H1 (cell line): ENCODE data around the gene MKRN1. TPM values are rescaled to one million over a fixed set of nuclear protein-coding genes. Genes with fewer than 3 reads are reported as not detected.

Experiments
- CTCF ChIA-PET: fragments of 300-600 bp; sonication (Branson Sonifier 250); formaldehyde crosslinking; loops from one replicate; lab custom pipeline; 2021; ENCODE audit not compliant: partially characterized antibody; lab: Charles Lee
- POLR2A ChIA-PET: fragments of 300-600 bp; sonication (Branson Sonifier 250); formaldehyde crosslinking; loops from one replicate; lab custom pipeline; 2021; ENCODE audit warnings: inconsistent platforms; ENCODE audit not compliant: partially characterized antibody; lab: Charles Lee
- DNase-seq, 2 experiments: peaks; one replicate each; pipeline versions ENCODE4 v3.0.0 to v3.0.0-alpha.2; 2010 to 2022; ENCODE audit warnings: low spot score in 2 of 2, low read depth in 1 of 2, mixed read lengths in 1 of 2
- FAIRE-seq: peaks from 2 replicates; lab custom pipeline; 2011; peaks lifted over from hg19 to GRCh38; lab: Jason Lieb, UNC
- H2AFZ ChIP-seq: 2 replicates; pipeline ENCODE4 v1.8.1; 2012; ENCODE audit warnings: low read length, inconsistent platforms
- H2AK5ac ChIP-seq: 2 replicates; pipeline ENCODE4 v1.6.1; 2013; ENCODE audit warnings: low read depth, low read length
- H2BK120ac ChIP-seq: replicated peaks from 2 replicates; pipeline ENCODE3; 2013; ENCODE audit warnings: low read depth, low read length, inconsistent platforms
- H2BK12ac ChIP-seq: 2 replicates; pipeline ENCODE4 v1.6.1; 2013; ENCODE audit warnings: low read depth, low read length
- H2BK15ac ChIP-seq: 2 replicates; pipeline ENCODE4 v1.6.1; 2013; ENCODE audit warnings: low read length
- H2BK20ac ChIP-seq: 2 replicates; pipeline ENCODE4 v1.6.1; 2013; ENCODE audit warnings: low read length
- H2BK5ac ChIP-seq: 2 replicates; pipeline ENCODE4 v1.6.1; 2013; ENCODE audit warnings: low read depth, low read length
- H3K14ac ChIP-seq: 2 replicates; pipeline ENCODE4 v1.6.1; 2013; ENCODE audit warnings: inconsistent platforms; ENCODE audit not compliant: insufficient read length
- H3K18ac ChIP-seq: 2 replicates; pipeline ENCODE4 v1.6.1; 2013; ENCODE audit warnings: low read length; ENCODE audit errors: extremely low read depth
- H3K23ac ChIP-seq: 2 replicates; pipeline ENCODE4 v1.6.1; 2013; ENCODE audit warnings: inconsistent platforms; ENCODE audit not compliant: insufficient read length
- H3K23me2 ChIP-seq: 2 replicates; pipeline ENCODE4 v1.6.1; 2013; ENCODE audit warnings: low read depth, low read length
- H3K27ac ChIP-seq: 2 replicates; pipeline ENCODE4 v1.6.1; 2011; ENCODE audit warnings: low read depth, low read length, inconsistent platforms
- H3K27me3 ChIP-seq, 4 experiments: replicated peaks in 1 of 4; 1 replicate in 1 of 4; 2 replicates in 3 of 4; pipeline versions ENCODE4 v1.6.1 to v1.8.1; 2011 to 2013; ENCODE audit warnings: low read length in 3 of 4, mild to moderate bottlenecking in 3 of 4, inconsistent platforms in 2 of 4, mixed read lengths in 2 of 4, moderate library complexity in 1 of 4; ENCODE audit not compliant: control insufficient read depth in 3 of 4, insufficient read depth in 3 of 4; ENCODE audit errors: extremely low read depth in 1 of 4
- H3K36me3 ChIP-seq, 4 experiments: 2 replicates each; pipeline versions ENCODE4 v1.6.1 to v1.8.1; 2011 to 2013; ENCODE audit warnings: mild to moderate bottlenecking in 4 of 4, low read length in 3 of 4, moderate library complexity in 2 of 4, control low read depth in 1 of 4, inconsistent platforms in 1 of 4; ENCODE audit not compliant: insufficient read depth in 4 of 4, control insufficient read depth in 2 of 4
- H3K4ac ChIP-seq: replicated peaks from 2 replicates; pipeline ENCODE3; 2013; ENCODE audit warnings: low read length, low read depth, mixed read lengths, inconsistent platforms; ENCODE audit not compliant: insufficient read length
- H3K4me1 ChIP-seq, 4 experiments: replicated peaks in 1 of 4; 1 replicate in 1 of 4; 2 replicates in 3 of 4; pipeline versions ENCODE4 v1.6.1 to v1.8.1; 2011 to 2013; ENCODE audit warnings: low read length in 3 of 4, inconsistent platforms in 2 of 4, mixed read lengths in 1 of 4; ENCODE audit not compliant: insufficient read depth in 4 of 4, control insufficient read depth in 3 of 4
- H3K4me2 ChIP-seq, 2 experiments: 2 replicates each; pipeline versions ENCODE4 v1.6.1 to v1.8.1; 2011 to 2013; ENCODE audit warnings: low read depth in 2 of 2, low read length in 2 of 2, control low read depth in 1 of 2, inconsistent platforms in 1 of 2, mild to moderate bottlenecking in 1 of 2; ENCODE audit not compliant: insufficient read depth in 1 of 2
- H3K4me3 ChIP-seq, 4 experiments: fragments of 200-600, 300-600 bp in 1 of 4; sonication (generic), shearing (Covaris generic), sonication (Bioruptor Twin) in 1 of 4; 2 replicates each; pipeline versions ENCODE4 v1.5.1 to v1.8.1; 2011 to 2016; ENCODE audit warnings: low read length in 4 of 4, low read depth in 3 of 4, control low read depth in 2 of 4, inconsistent platforms in 2 of 4, mild to moderate bottlenecking in 2 of 4, mixed read lengths in 1 of 4, moderate library complexity in 1 of 4; ENCODE audit not compliant: insufficient read depth in 2 of 4; ENCODE audit errors: extremely low read depth in 1 of 4
- H3K56ac ChIP-seq: replicated peaks from 2 replicates; pipeline ENCODE3; 2013; ENCODE audit warnings: low read depth, mild to moderate bottlenecking, mixed read lengths, low read length, inconsistent platforms; ENCODE audit not compliant: insufficient read length
- H3K79me1 ChIP-seq: 2 replicates; pipeline ENCODE4 v1.6.1; 2013; ENCODE audit warnings: low read depth, low read length, control low read depth
- H3K79me2 ChIP-seq, 2 experiments: 2 replicates each; pipeline versions ENCODE4 v1.6.1 to v1.8.1; 2012 to 2013; ENCODE audit warnings: low read length in 2 of 2, mild to moderate bottlenecking in 2 of 2, inconsistent platforms in 1 of 2; ENCODE audit not compliant: insufficient read depth in 2 of 2, control insufficient read depth in 1 of 2
- H3K9ac ChIP-seq, 4 experiments: replicated peaks in 1 of 4; 1 replicate in 1 of 4; 2 replicates in 3 of 4; pipeline versions ENCODE4 v1.6.1 to v1.8.1; 2011 to 2013; ENCODE audit warnings: low read depth in 3 of 4, low read length in 3 of 4, control low read depth in 2 of 4, mild to moderate bottlenecking in 2 of 4, moderate library complexity in 2 of 4, inconsistent platforms in 1 of 4; ENCODE audit errors: extremely low read depth in 1 of 4
- H3K9me3 ChIP-seq, 2 experiments: 2 replicates each; pipeline versions ENCODE4 v1.6.1 to v1.8.1; 2012 to 2013; ENCODE audit warnings: mild to moderate bottlenecking in 2 of 2, moderate library complexity in 2 of 2, control low read depth in 1 of 2, inconsistent platforms in 1 of 2, low read depth in 1 of 2, low read length in 1 of 2, mixed read lengths in 1 of 2; ENCODE audit not compliant: insufficient read depth in 2 of 2
- H4K20me1 ChIP-seq, 2 experiments: replicated peaks in 1 of 2; 2 replicates each; pipeline versions ENCODE3 to v1.8.1; 2011 to 2013; ENCODE audit warnings: inconsistent platforms in 2 of 2, low read length in 2 of 2, mild to moderate bottlenecking in 1 of 2; ENCODE audit not compliant: insufficient read depth in 2 of 2, control insufficient read depth in 1 of 2
- H4K5ac ChIP-seq: 2 replicates; pipeline ENCODE4 v1.6.1; 2013; ENCODE audit warnings: low read length, low read depth, mixed read lengths, inconsistent platforms; ENCODE audit not compliant: insufficient read length
- H4K8ac ChIP-seq: 2 replicates; pipeline ENCODE4 v1.8.0; 2013; ENCODE audit warnings: mild to moderate bottlenecking, moderate library complexity, low read length, inconsistent platforms; ENCODE audit not compliant: insufficient read depth; ENCODE audit errors: extremely low read depth
- H4K91ac ChIP-seq: replicated peaks from 2 replicates; pipeline ENCODE3; 2013; ENCODE audit warnings: low read length, mixed read lengths, inconsistent platforms; ENCODE audit not compliant: insufficient read length
- BACH1 ChIP-seq: IDR thresholded peaks from 2 replicates; pipeline ENCODE4 v1.6.1; 2012; ENCODE audit warnings: low read length, improper control_type of control experiment
- JUN ChIP-seq: IDR thresholded peaks from 2 replicates; pipeline ENCODE4 v1.6.1; 2011; ENCODE audit warnings: low read depth, mild to moderate bottlenecking, improper control_type of control experiment, low read length
- WGBS, 2 experiments: shearing (Covaris generic) in 1 of 2; methylation state at CpG; one replicate each; pipeline versions ENCODE4 v1.1.6 to v1.1.7; 2013 to 2015; ENCODE audit warnings: low lambda C conversion rate in 2 of 2, mixed read lengths in 2 of 2, inconsistent platforms in 1 of 2, low coverage in 1 of 2, missing lambda C conversion rate in 1 of 2; ENCODE audit not compliant: insufficient replicate concordance in 2 of 2, insufficient coverage in 1 of 2, insufficient read length in 1 of 2; ENCODE audit errors: extremely low coverage in 1 of 2, missing lambda C conversion rate in 1 of 2; 5-methylcytosine and 5-hydroxymethylcytosine counted together
- polyA plus RNA-seq, 7 experiments: library from polyadenylated mRNA; depleted of rRNA in 3 of 7; stranded (reverse) in 5 of 7; unstranded in 2 of 7; fragments of >200 nt in 5 of 7; fragments of 200-250 nt in 2 of 7; gene quantifications; 1 replicate in 5 of 7; 2 replicates in 1 of 7; 4 replicates in 1 of 7; pipeline versions ENCODE4 v1.2.1 to v1.2.3, GENCODE V29; 2011 to 2013; ENCODE audit warnings: missing spikeins in 2 of 7, mixed read lengths in 2 of 7
- total RNA-seq: library from RNA; stranded (reverse); fragmentation: NEBNext Ultra II Directional; extraction: Animal tissue kit (Norgen Biotek cat#: 25700); gene quantifications from 2 replicates; pipeline ENCODE4 v1.2.1, GENCODE V29; 2021

Gene MKRN1
- total and polyA plus RNA-seq, 2 of the 8 experiments (the other 6 are each of a cell fraction or from before 2014, with no cell fraction given) = 46.2 to 99.6 TPM

GRCh38 chr7:140485500-140486265 is 6.4 kb upstream of the MKRN1 start:
- H3K27ac ChIP-seq = peak overlapping the region; percentile 11; the same call in 1 of the 2 replicates
- H4K5ac ChIP-seq = peak overlapping the region; percentile 51
- H3K4me1 ChIP-seq = peaks cover 2 to 16% (median 12%) of the 10 kb centered on the region in 4 experiments; a peak in 5 of 7 replicates
- peak overlapping the region; percentile 75 for H3K4ac ChIP-seq
- POLR2A ChIA-PET = interaction anchor here (1.6 kb wide), 1 partner anchor 8 kb away, joined by 5 read pairs; no protein-coding TSS in a partner anchor
- CTCF ChIA-PET = interaction anchor here (0.8 to 1.3 kb wide), 4 partner anchors 15 to 498 kb away, joined by 3 to 5 read pairs (median 4); no protein-coding TSS in a partner anchor
- H3K4me2 ChIP-seq = peak overlapping the region; percentile 29 to 47; a peak in 2 of 4 replicates
- peak overlapping the region in 1 of 4 experiments; percentile 28; a peak in 1 of 8 replicates for H3K4me3 ChIP-seq
- H3K23ac ChIP-seq = peak overlapping the region; percentile 20
- no peaks in the 10 kb centered on the region for H3K79me2 ChIP-seq
- 0 out of 2 replicates have a peak overlapping the region, but pooled peaks have one; percentile 9 for H2BK15ac ChIP-seq
- no peaks in the 10 kb centered on the region for H3K79me1 ChIP-seq
- H3K9ac ChIP-seq = no peak overlapping the region
- H2BK20ac ChIP-seq = peak overlapping the region; percentile 88
- H3K18ac ChIP-seq = peak overlapping the region; percentile 62; the same call in 1 of the 2 replicates
- H3K9me3 ChIP-seq = no peaks in the 10 kb centered on the region
- peak overlapping the region; percentile 21 for H3K56ac ChIP-seq
- H2AFZ ChIP-seq = no peak overlapping the region
- no peak overlapping the region for H3K14ac ChIP-seq
- H2BK12ac ChIP-seq = peak overlapping the region; percentile 86
- 73% methylated on average over 14 of the region's 14 CpGs; no CpG with 5 or more reads in 1 of the 2 experiments for WGBS, 2 experiments
- no peak overlapping the region for H2AK5ac ChIP-seq
- FAIRE-seq (no peak), DNase-seq (no peak)
- no peak overlapping the region for H4K8ac ChIP-seq
- no peak for TF ChIP-seq JUN
- peak; percentile 45; the same call in 1 of the 2 replicates for TF ChIP-seq BACH1
- H3K36me3 ChIP-seq = no peaks in the 10 kb centered on the region
- peak overlapping the region; percentile 93; the same call in 1 of the 2 replicates for H2BK5ac ChIP-seq
- H3K23me2 ChIP-seq = no peaks in the 10 kb centered on the region
- H4K20me1 ChIP-seq = no peaks in the 10 kb centered on the region
- H3K27me3 ChIP-seq = no peaks in the 10 kb centered on the region
- H2BK120ac ChIP-seq = peak overlapping the region; percentile 99
- peak overlapping the region; percentile 94 for H4K91ac ChIP-seq
